ENCODE measurements around the gene MARCHF11. TPM values are rescaled to one million over a fixed set of nuclear protein-coding genes. Genes with fewer than 3 reads are reported as not detected.
A peak's percentile ranks its signal among the peaks of the same experiment; 100 is the strongest.

MARCHF11 gene
- total and polyA plus RNA-seq, 2 of the 8 experiments (the other 6 are each of a cell fraction or from before 2014, with no cell fraction given): 0.27 to 0.82 TPM

- no peak overlapping the region for H2BK15ac ChIP-seq (ENCODE audit: low read length)
- H2AK5ac ChIP-seq (ENCODE audit: low read depth, low read length): no peak overlapping the region
- no peak overlapping the region for H4K5ac ChIP-seq (ENCODE audit: insufficient read length, low read depth, low read length)
- no peak overlapping the region for H3K9ac ChIP-seq (replicated peaks in 1 of 4; ENCODE audit: extremely low read depth in 1 of 4, low read depth in 3 of 4, low read length in 3 of 4)
- H2AFZ ChIP-seq (ENCODE audit: low read length): peak overlapping the region; percentile 22; the same call in 1 of the 2 replicates
- DNase-seq (ENCODE audit: low read depth in 1 of 2, low spot score in 2 of 2) (no peak), FAIRE-seq (no peak)
- H4K20me1 ChIP-seq (replicated peaks in 1 of 2; ENCODE audit: control insufficient read depth in 1 of 2, insufficient read depth in 2 of 2, low read length in 2 of 2): no peaks in the 10 kb centered on the region
- H3K56ac ChIP-seq (replicated peaks; ENCODE audit: insufficient read length, low read depth, low read length): no peak overlapping the region
- H2BK20ac ChIP-seq (ENCODE audit: low read length): no peak overlapping the region
- no peak overlapping the region for H2BK12ac ChIP-seq (ENCODE audit: low read depth, low read length)
- H3K23me2 ChIP-seq (ENCODE audit: low read depth, low read length): no peaks in the 10 kb centered on the region
- CTCF ChIA-PET (ENCODE audit: partially characterized antibody): interaction anchor here (0.6 to 0.7 kb wide), 2 partner anchors 16 to 213 kb away, joined by 3 to 4 read pairs; no protein-coding TSS in a partner anchor
- no peak overlapping the region for H2BK5ac ChIP-seq (ENCODE audit: low read depth, low read length)
- no peaks in the 10 kb centered on the region for H3K9me3 ChIP-seq (ENCODE audit: insufficient read depth in 2 of 2, low read depth in 1 of 2, low read length in 1 of 2)
- H3K36me3 ChIP-seq (ENCODE audit: control insufficient read depth in 2 of 4, insufficient read depth in 4 of 4, low read length in 3 of 4): no peaks in the 10 kb centered on the region
- no peak overlapping the region for H3K23ac ChIP-seq (ENCODE audit: insufficient read length)
- 93% methylated on average over 8 of the region's 8 CpGs; no CpG with 5 or more reads in 1 of the 2 experiments for WGBS, 2 experiments (ENCODE audit: extremely low coverage in 1 of 2, insufficient coverage in 1 of 2, insufficient read length in 1 of 2, insufficient replicate concordance in 2 of 2, low coverage in 1 of 2, low lambda C conversion rate in 2 of 2, missing lambda C conversion rate in 1 of 2)
- H3K18ac ChIP-seq (ENCODE audit: extremely low read depth, low read length): no peak overlapping the region
- no peak for TF ChIP-seq FOSL1 (IDR thresholded peaks at IDR 0.05; ENCODE audit: insufficient read depth, low read depth, low read length)
- no peak for TF ChIP-seq KDM1A (IDR thresholded peaks at IDR 0.05; ENCODE audit: borderline replicate concordance, low read length)
- no peak for TF ChIP-seq SP2 (IDR thresholded peaks at IDR 0.05; ENCODE audit: low read length)
- no peak for TF ChIP-seq SAP30 (IDR thresholded peaks at IDR 0.05; ENCODE audit: insufficient read depth, insufficient replicate concordance, low read length)
- no peak for TF ChIP-seq ASH2L (IDR thresholded peaks at IDR 0.05; ENCODE audit: low read length)
- no peak for TF ChIP-seq HDAC2 (IDR thresholded peaks at IDR 0.05; ENCODE audit: borderline replicate concordance in 1 of 2, low read depth in 2 of 2, low read length in 2 of 2)
- no peak overlapping the region for H3K4ac ChIP-seq (replicated peaks; ENCODE audit: insufficient read length, low read depth, low read length)
- H3K4me3 ChIP-seq (ENCODE audit: extremely low read depth in 1 of 4, insufficient read depth in 2 of 4, low read depth in 3 of 4, low read length in 4 of 4): no peak overlapping the region
- no peak overlapping the region for H4K91ac ChIP-seq (replicated peaks; ENCODE audit: insufficient read length, low read length)
- no peak overlapping the region for H4K8ac ChIP-seq (ENCODE audit: extremely low read depth, insufficient read depth, low read length)
- no peak overlapping the region for H3K4me2 ChIP-seq (ENCODE audit: insufficient read depth in 1 of 2, low read depth in 2 of 2, low read length in 2 of 2)
- no peaks in the 10 kb centered on the region for H3K79me2 ChIP-seq (ENCODE audit: control insufficient read depth in 1 of 2, insufficient read depth in 2 of 2, low read length in 2 of 2)
- H3K14ac ChIP-seq (ENCODE audit: insufficient read length): no peak overlapping the region
- H3K27me3 ChIP-seq (replicated peaks in 1 of 4; ENCODE audit: control insufficient read depth in 3 of 4, extremely low read depth in 1 of 4, insufficient read depth in 3 of 4, low read length in 3 of 4): no peaks in the 10 kb centered on the region
- POLR2A ChIA-PET (ENCODE audit: partially characterized antibody): no interaction called here
- H3K27ac ChIP-seq (ENCODE audit: low read depth, low read length): no peak overlapping the region
- H2BK120ac ChIP-seq (replicated peaks; ENCODE audit: low read depth, low read length): no peak overlapping the region
- H3K79me1 ChIP-seq (ENCODE audit: low read depth, low read length): no peaks in the 10 kb centered on the region
- H3K4me1 ChIP-seq (replicated peaks in 1 of 4; ENCODE audit: control insufficient read depth in 3 of 4, insufficient read depth in 4 of 4, low read length in 3 of 4): no peaks in the 10 kb centered on the region
Observed at GRCh38 chr5:16037121-16037845, 142.3 kb downstream of the MARCHF11 start.

All from H1 (cell line).